H1 (cell line): ENCODE data around the gene PCCA. TPM values are rescaled to one million over a fixed set of nuclear protein-coding genes. Genes with fewer than 3 reads are reported as not detected.

Source experiments
- CTCF ChIA-PET: fragments of 300-600 bp; sonication (Branson Sonifier 250); formaldehyde crosslinking; loops from one replicate; lab custom pipeline; 2021; ENCODE audit not compliant: partially characterized antibody; lab: Charles Lee
- POLR2A ChIA-PET: fragments of 300-600 bp; sonication (Branson Sonifier 250); formaldehyde crosslinking; loops from one replicate; lab custom pipeline; 2021; ENCODE audit warnings: inconsistent platforms; ENCODE audit not compliant: partially characterized antibody; lab: Charles Lee
- DNase-seq, 2 experiments: peaks; one replicate each; pipeline versions ENCODE4 v3.0.0 to v3.0.0-alpha.2; 2010 to 2022; ENCODE audit warnings: low spot score in 2 of 2, low read depth in 1 of 2, mixed read lengths in 1 of 2
- FAIRE-seq: peaks from 2 replicates; lab custom pipeline; 2011; peaks lifted over from hg19 to GRCh38; lab: Jason Lieb, UNC
- H2AFZ ChIP-seq: 2 replicates; pipeline ENCODE4 v1.8.1; 2012; ENCODE audit warnings: low read length, inconsistent platforms
- H2AK5ac ChIP-seq: 2 replicates; pipeline ENCODE4 v1.6.1; 2013; ENCODE audit warnings: low read depth, low read length
- H2BK120ac ChIP-seq: replicated peaks from 2 replicates; pipeline ENCODE3; 2013; ENCODE audit warnings: low read depth, low read length, inconsistent platforms
- H2BK12ac ChIP-seq: 2 replicates; pipeline ENCODE4 v1.6.1; 2013; ENCODE audit warnings: low read depth, low read length
- H2BK15ac ChIP-seq: 2 replicates; pipeline ENCODE4 v1.6.1; 2013; ENCODE audit warnings: low read length
- H2BK20ac ChIP-seq: 2 replicates; pipeline ENCODE4 v1.6.1; 2013; ENCODE audit warnings: low read length
- H2BK5ac ChIP-seq: 2 replicates; pipeline ENCODE4 v1.6.1; 2013; ENCODE audit warnings: low read depth, low read length
- H3K14ac ChIP-seq: 2 replicates; pipeline ENCODE4 v1.6.1; 2013; ENCODE audit warnings: inconsistent platforms; ENCODE audit not compliant: insufficient read length
- H3K18ac ChIP-seq: 2 replicates; pipeline ENCODE4 v1.6.1; 2013; ENCODE audit warnings: low read length; ENCODE audit errors: extremely low read depth
- H3K23ac ChIP-seq: 2 replicates; pipeline ENCODE4 v1.6.1; 2013; ENCODE audit warnings: inconsistent platforms; ENCODE audit not compliant: insufficient read length
- H3K23me2 ChIP-seq: 2 replicates; pipeline ENCODE4 v1.6.1; 2013; ENCODE audit warnings: low read depth, low read length
- H3K27ac ChIP-seq: 2 replicates; pipeline ENCODE4 v1.6.1; 2011; ENCODE audit warnings: low read depth, low read length, inconsistent platforms
- H3K27me3 ChIP-seq, 4 experiments: replicated peaks in 1 of 4; 1 replicate in 1 of 4; 2 replicates in 3 of 4; pipeline versions ENCODE4 v1.6.1 to v1.8.1; 2011 to 2013; ENCODE audit warnings: low read length in 3 of 4, mild to moderate bottlenecking in 3 of 4, inconsistent platforms in 2 of 4, mixed read lengths in 2 of 4, moderate library complexity in 1 of 4; ENCODE audit not compliant: control insufficient read depth in 3 of 4, insufficient read depth in 3 of 4; ENCODE audit errors: extremely low read depth in 1 of 4
- H3K36me3 ChIP-seq, 4 experiments: 2 replicates each; pipeline versions ENCODE4 v1.6.1 to v1.8.1; 2011 to 2013; ENCODE audit warnings: mild to moderate bottlenecking in 4 of 4, low read length in 3 of 4, moderate library complexity in 2 of 4, control low read depth in 1 of 4, inconsistent platforms in 1 of 4; ENCODE audit not compliant: insufficient read depth in 4 of 4, control insufficient read depth in 2 of 4
- H3K4ac ChIP-seq: replicated peaks from 2 replicates; pipeline ENCODE3; 2013; ENCODE audit warnings: low read length, low read depth, mixed read lengths, inconsistent platforms; ENCODE audit not compliant: insufficient read length
- H3K4me1 ChIP-seq, 4 experiments: replicated peaks in 1 of 4; 1 replicate in 1 of 4; 2 replicates in 3 of 4; pipeline versions ENCODE4 v1.6.1 to v1.8.1; 2011 to 2013; ENCODE audit warnings: low read length in 3 of 4, inconsistent platforms in 2 of 4, mixed read lengths in 1 of 4; ENCODE audit not compliant: insufficient read depth in 4 of 4, control insufficient read depth in 3 of 4
- H3K4me2 ChIP-seq, 2 experiments: 2 replicates each; pipeline versions ENCODE4 v1.6.1 to v1.8.1; 2011 to 2013; ENCODE audit warnings: low read depth in 2 of 2, low read length in 2 of 2, control low read depth in 1 of 2, inconsistent platforms in 1 of 2, mild to moderate bottlenecking in 1 of 2; ENCODE audit not compliant: insufficient read depth in 1 of 2
- H3K4me3 ChIP-seq, 4 experiments: fragments of 200-600, 300-600 bp in 1 of 4; sonication (generic), shearing (Covaris generic), sonication (Bioruptor Twin) in 1 of 4; 2 replicates each; pipeline versions ENCODE4 v1.5.1 to v1.8.1; 2011 to 2016; ENCODE audit warnings: low read length in 4 of 4, low read depth in 3 of 4, control low read depth in 2 of 4, inconsistent platforms in 2 of 4, mild to moderate bottlenecking in 2 of 4, mixed read lengths in 1 of 4, moderate library complexity in 1 of 4; ENCODE audit not compliant: insufficient read depth in 2 of 4; ENCODE audit errors: extremely low read depth in 1 of 4
- H3K56ac ChIP-seq: replicated peaks from 2 replicates; pipeline ENCODE3; 2013; ENCODE audit warnings: low read depth, mild to moderate bottlenecking, mixed read lengths, low read length, inconsistent platforms; ENCODE audit not compliant: insufficient read length
- H3K79me1 ChIP-seq: 2 replicates; pipeline ENCODE4 v1.6.1; 2013; ENCODE audit warnings: low read depth, low read length, control low read depth
- H3K79me2 ChIP-seq, 2 experiments: 2 replicates each; pipeline versions ENCODE4 v1.6.1 to v1.8.1; 2012 to 2013; ENCODE audit warnings: low read length in 2 of 2, mild to moderate bottlenecking in 2 of 2, inconsistent platforms in 1 of 2; ENCODE audit not compliant: insufficient read depth in 2 of 2, control insufficient read depth in 1 of 2
- H3K9ac ChIP-seq, 4 experiments: replicated peaks in 1 of 4; 1 replicate in 1 of 4; 2 replicates in 3 of 4; pipeline versions ENCODE4 v1.6.1 to v1.8.1; 2011 to 2013; ENCODE audit warnings: low read depth in 3 of 4, low read length in 3 of 4, control low read depth in 2 of 4, mild to moderate bottlenecking in 2 of 4, moderate library complexity in 2 of 4, inconsistent platforms in 1 of 4; ENCODE audit errors: extremely low read depth in 1 of 4
- H3K9me3 ChIP-seq, 2 experiments: 2 replicates each; pipeline versions ENCODE4 v1.6.1 to v1.8.1; 2012 to 2013; ENCODE audit warnings: mild to moderate bottlenecking in 2 of 2, moderate library complexity in 2 of 2, control low read depth in 1 of 2, inconsistent platforms in 1 of 2, low read depth in 1 of 2, low read length in 1 of 2, mixed read lengths in 1 of 2; ENCODE audit not compliant: insufficient read depth in 2 of 2
- H4K20me1 ChIP-seq, 2 experiments: replicated peaks in 1 of 2; 2 replicates each; pipeline versions ENCODE3 to v1.8.1; 2011 to 2013; ENCODE audit warnings: inconsistent platforms in 2 of 2, low read length in 2 of 2, mild to moderate bottlenecking in 1 of 2; ENCODE audit not compliant: insufficient read depth in 2 of 2, control insufficient read depth in 1 of 2
- H4K5ac ChIP-seq: 2 replicates; pipeline ENCODE4 v1.6.1; 2013; ENCODE audit warnings: low read length, low read depth, mixed read lengths, inconsistent platforms; ENCODE audit not compliant: insufficient read length
- H4K8ac ChIP-seq: 2 replicates; pipeline ENCODE4 v1.8.0; 2013; ENCODE audit warnings: mild to moderate bottlenecking, moderate library complexity, low read length, inconsistent platforms; ENCODE audit not compliant: insufficient read depth; ENCODE audit errors: extremely low read depth
- H4K91ac ChIP-seq: replicated peaks from 2 replicates; pipeline ENCODE3; 2013; ENCODE audit warnings: low read length, mixed read lengths, inconsistent platforms; ENCODE audit not compliant: insufficient read length
- POU5F1 ChIP-seq: IDR thresholded peaks from 2 replicates; pipeline ENCODE4 v1.6.1; 2011; ENCODE audit warnings: low read depth, mild to moderate bottlenecking, low read length, moderate library complexity
- SUZ12 ChIP-seq: fragments of 200-600 bp; sonication (generic); IDR thresholded peaks from 2 replicates; pipeline ENCODE4 v1.6.1; 2012; ENCODE audit warnings: mild to moderate bottlenecking, inconsistent platforms, low read length, moderate library complexity, mixed read lengths
- YY1 ChIP-seq: IDR thresholded peaks from 2 replicates; pipeline ENCODE4 v1.6.1; 2011; ENCODE audit warnings: low read depth, mild to moderate bottlenecking, low read length
- WGBS, 2 experiments: shearing (Covaris generic) in 1 of 2; methylation state at CpG; one replicate each; pipeline versions ENCODE4 v1.1.6 to v1.1.7; 2013 to 2015; ENCODE audit warnings: low lambda C conversion rate in 2 of 2, mixed read lengths in 2 of 2, inconsistent platforms in 1 of 2, low coverage in 1 of 2, missing lambda C conversion rate in 1 of 2; ENCODE audit not compliant: insufficient replicate concordance in 2 of 2, insufficient coverage in 1 of 2, insufficient read length in 1 of 2; ENCODE audit errors: extremely low coverage in 1 of 2, missing lambda C conversion rate in 1 of 2; 5-methylcytosine and 5-hydroxymethylcytosine counted together
- polyA plus RNA-seq, 7 experiments: library from polyadenylated mRNA; depleted of rRNA in 3 of 7; stranded (reverse) in 5 of 7; unstranded in 2 of 7; fragments of >200 nt in 5 of 7; fragments of 200-250 nt in 2 of 7; gene quantifications; 1 replicate in 5 of 7; 2 replicates in 1 of 7; 4 replicates in 1 of 7; pipeline versions ENCODE4 v1.2.1 to v1.2.3, GENCODE V29; 2011 to 2013; ENCODE audit warnings: missing spikeins in 2 of 7, mixed read lengths in 2 of 7
- total RNA-seq: library from RNA; stranded (reverse); fragmentation: NEBNext Ultra II Directional; extraction: Animal tissue kit (Norgen Biotek cat#: 25700); gene quantifications from 2 replicates; pipeline ENCODE4 v1.2.1, GENCODE V29; 2021

PCCA gene
- total and polyA plus RNA-seq, 2 of the 8 experiments (the other 6 are each of a cell fraction or from before 2014, with no cell fraction given) = 18.4 to 49.8 TPM

- Histone ChIP-seq H2AFZ (no peak overlapping the region), H3K36me3 (no peaks in the 10 kb centered on the region), H3K23me2 (no peaks in the 10 kb centered on the region; the same call in 1 of the 2 replicates), H2AK5ac (no peak overlapping the region), H3K56ac (no peak overlapping the region), H4K5ac (no peak overlapping the region), H2BK20ac (no peak overlapping the region), H3K79me2 (no peaks in the 10 kb centered on the region), H3K4ac (no peak overlapping the region), H2BK15ac (no peak overlapping the region), H3K79me1 (no peaks in the 10 kb centered on the region), H3K4me1 (peaks cover 0 to 4% (median 0%) of the 10 kb centered on the region in 4 experiments; a peak in 2 of 7 replicates), H3K9ac (no peak overlapping the region), H2BK120ac (no peak overlapping the region), H3K27me3 (no peaks in the 10 kb centered on the region), H4K91ac (no peak overlapping the region), H3K9me3 (no peaks in the 10 kb centered on the region), H2BK5ac (no peak overlapping the region), H2BK12ac (no peak overlapping the region), H3K27ac (no peak overlapping the region), H3K23ac (no peak overlapping the region), H3K18ac (no peak overlapping the region), H3K4me3 (no peak overlapping the region)
- DNase-seq (no peak), FAIRE-seq (no peak)
- 93% methylated on average over 5 of the region's 5 CpGs; no CpG with 5 or more reads in 1 of the 2 experiments for WGBS, 2 experiments
- CTCF ChIA-PET = no interaction called here
- TF ChIP-seq YY1 (no peak), POU5F1 (no peak), SUZ12 (no peak)
- TF ChIP-seq, all 59 proteins: peak for 0
- Histone ChIP-seq H3K14ac (no peak overlapping the region), H4K20me1 (no peaks in the 10 kb centered on the region), H4K8ac (no peak overlapping the region), H3K4me2 (no peak overlapping the region)
- POLR2A ChIA-PET = interaction anchor here (1.3 kb wide), 1 partner anchor 25 kb away, joined by 4 read pairs; the partner anchor contains the start of gene PCCA
Observed at GRCh38 chr13:100063906-100064305, 25.0 kb upstream of the PCCA start.
